PC-9 (cell line): ENCODE data around the gene ATP1A3. TPM values are rescaled to one million over a fixed set of nuclear protein-coding genes. Genes with fewer than 3 reads are reported as not detected.

Experiments
- BruUV-seq: library from RNA; stranded (reverse); fragments of 400-500 nt; replicated peaks from 2 replicates; lab custom pipeline; 2021; lab: Mats Ljungman, UMichigan
- CTCF ChIA-PET: fragments of 300-600 bp; sonication (Branson Sonifier 250); formaldehyde crosslinking; loops from one replicate; lab custom pipeline; 2022; ENCODE audit warnings: antibody characterized with exemption; lab: Charles Lee
- POLR2A ChIA-PET: fragments of 300-600 bp; sonication (Branson Sonifier 250); formaldehyde crosslinking; loops from one replicate; lab custom pipeline; 2022; ENCODE audit warnings: antibody characterized with exemption; ENCODE audit not compliant: unreplicated experiment; lab: Charles Lee
- DNase-seq, 2 experiments: peaks; one replicate each; pipeline versions ENCODE4 v3.0.0 to v3.0.0-alpha.2; 2015 to 2022; ENCODE audit warnings: mixed read lengths in 1 of 2
- H2AFZ ChIP-seq: fragments of 200-600 bp; sonication (generic); 2 replicates; pipeline ENCODE4 v1.8.1; 2017; ENCODE audit warnings: antibody characterized with exemption
- H3F3A ChIP-seq: fragments of 200-600 bp; sonication (generic); 2 replicates; pipeline ENCODE4 v1.8.1; 2017; ENCODE audit warnings: antibody characterized with exemption, mild to moderate bottlenecking, low read depth; ENCODE audit not compliant: insufficient read depth
- H3K27ac ChIP-seq: fragments of 200-600 bp; sonication (generic); 2 replicates; pipeline ENCODE4 v1.6.1; 2016; ENCODE audit warnings: mixed run types
- H3K27me3 ChIP-seq: fragments of 200-600 bp; sonication (generic); 2 replicates; pipeline ENCODE4 v1.6.1; 2016; ENCODE audit warnings: low read depth, mixed run types; ENCODE audit not compliant: insufficient read depth
- H3K36me3 ChIP-seq: fragments of 200-600 bp; sonication (generic); 2 replicates; pipeline ENCODE4 v1.6.1; 2016; ENCODE audit warnings: low read depth, mixed run types
- H3K4me1 ChIP-seq: fragments of 200-600 bp; sonication (generic); replicated peaks from 2 replicates; pipeline ENCODE4 v1.6.1; 2016; ENCODE audit warnings: mixed run types; ENCODE audit not compliant: insufficient read depth
- H3K4me2 ChIP-seq: fragments of 200-600 bp; sonication (generic); 2 replicates; pipeline ENCODE4 v1.6.1; 2017; ENCODE audit warnings: mixed run types
- H3K4me3 ChIP-seq: fragments of 200-600 bp; sonication (generic); 2 replicates; pipeline ENCODE4 v1.6.1; 2016; ENCODE audit warnings: mixed run types
- H3K79me2 ChIP-seq: fragments of 200-600 bp; sonication (generic); 2 replicates; pipeline ENCODE4 v1.6.1; 2017; ENCODE audit warnings: low read depth, mixed run types
- H3K9me2 ChIP-seq: fragments of 200-600 bp; sonication (generic); 2 replicates; pipeline ENCODE4 v1.8.1; 2017; ENCODE audit warnings: mild to moderate bottlenecking; ENCODE audit not compliant: insufficient read depth
- H3K9me3 ChIP-seq: fragments of 200-600 bp; sonication (generic); 2 replicates; pipeline ENCODE4 v1.8.1; 2016; ENCODE audit warnings: low read depth; ENCODE audit not compliant: insufficient read depth
- H4K20me1 ChIP-seq: fragments of 200-600 bp; sonication (generic); 2 replicates; pipeline ENCODE4 v1.8.1; 2017; ENCODE audit not compliant: insufficient read depth
- CTCF ChIP-seq: fragments of 200-600 bp; sonication (generic); conservative IDR thresholded peaks from 2 replicates; pipeline ENCODE4 v1.6.1; 2017; ENCODE audit warnings: mixed run types, antibody characterized with exemption, mild to moderate bottlenecking, moderate library complexity
- EZH2 ChIP-seq: fragments of 200-600 bp; sonication (generic); IDR thresholded peaks from 2 replicates; pipeline ENCODE4 v1.8.0; 2017; ENCODE audit warnings: antibody characterized with exemption, low read depth
- intact Hi-C: fragments of 100-400 bp; cut with micrococcal nuclease; formaldehyde crosslinking; loops from one replicate; pipeline ENCODE4 v1.10.0; 2022; ENCODE audit not compliant: unreplicated experiment
- total RNA-seq: library from RNA; stranded (reverse); gene quantifications from 2 replicates; pipeline ENCODE4 v1.2.3, GENCODE V29; 2021

Gene ATP1A3
- total RNA-seq, 1 experiment from 2014 or later = not detected

- Histone ChIP-seq H3K79me2 (no peaks in the 10 kb centered on the region), H3K9me3 (no peaks in the 10 kb centered on the region), H3K27ac (no peak overlapping the region), H3K4me2 (no peak overlapping the region), H3K4me3 (no peak overlapping the region), H3K4me1 (no peaks in the 10 kb centered on the region), H3K27me3 (peaks cover 63% of the 10 kb centered on the region), H2AFZ (no peak overlapping the region), H3K9me2 (no peaks in the 10 kb centered on the region), H4K20me1 (no peaks in the 10 kb centered on the region), H3F3A (peaks cover 31% of the 10 kb centered on the region; the same call in 1 of the 2 replicates), H3K36me3 (no peaks in the 10 kb centered on the region)
- intact Hi-C loops = no loop called here
- BruUV-seq = no TSS peak
- no peak for DNase-seq
- TF ChIP-seq CTCF (no peak), EZH2 (no peak)
- ChIA-PET POLR2A (no interaction called here), CTCF (no interaction called here)
Observed at GRCh38 chr19:41923045-41923788, 70.8 kb downstream of the ATP1A3 start.

DNA sequence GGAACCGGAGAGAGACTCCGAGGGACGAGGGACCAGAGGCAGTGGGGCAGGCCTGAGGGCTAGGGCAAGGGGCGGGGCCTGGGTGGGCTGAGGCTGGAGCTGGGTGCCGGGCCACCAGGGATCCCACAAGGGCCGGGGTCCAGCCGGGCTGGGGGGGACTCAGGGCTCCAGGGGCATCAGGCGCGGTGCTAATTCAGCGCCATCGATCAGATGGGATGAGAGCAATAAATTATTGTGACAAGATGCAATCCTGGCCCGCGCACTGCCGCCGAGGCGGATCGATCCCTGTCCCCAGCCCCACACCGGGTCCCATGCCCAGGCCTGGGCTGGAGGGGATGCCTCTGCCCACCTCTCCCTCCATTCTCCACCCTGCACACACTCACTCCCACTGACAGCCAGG lies 71.4 kb downstream of the ATP1A3 start:
- H3K9me3 ChIP-seq = no peaks in the 10 kb centered on the region
- intact Hi-C loops = no loop called here
- CTCF ChIA-PET = no interaction called here
- H3K9me2 ChIP-seq = no peaks in the 10 kb centered on the region
- no peaks in the 10 kb centered on the region for H3K36me3 ChIP-seq
- H2AFZ ChIP-seq = no peak overlapping the region
- no peaks in the 10 kb centered on the region for H3K79me2 ChIP-seq
- peaks cover 59% of the 10 kb centered on the region for H3K27me3 ChIP-seq
- TF ChIP-seq EZH2 (no peak), CTCF (no peak)
- H3K4me2 ChIP-seq = no peak overlapping the region
- peaks cover 31% of the 10 kb centered on the region; the same call in 1 of the 2 replicates for H3F3A ChIP-seq
- no TSS peak for BruUV-seq
- POLR2A ChIA-PET = no interaction called here
- no peak overlapping the region for H3K27ac ChIP-seq
- no peak overlapping the region for H3K4me3 ChIP-seq
- no peaks in the 10 kb centered on the region for H4K20me1 ChIP-seq
- DNase-seq = no peak
- no peaks in the 10 kb centered on the region for H3K4me1 ChIP-seq

- POLR2A ChIA-PET = no interaction called here
- peaks cover 52% of the 10 kb centered on the region for H3K27me3 ChIP-seq
Observed at GRCh38 chr19:41921577-41922576, 72.2 kb downstream of the ATP1A3 start.

More at GRCh38 chr19:41921577-41922576, 72.2 kb downstream of the ATP1A3 start:
- no peaks in the 10 kb centered on the region for H3K9me2 ChIP-seq
- DNase-seq = no peak
- H3K4me2 ChIP-seq = no peak overlapping the region
- no peak overlapping the region for H2AFZ ChIP-seq
- no peaks in the 10 kb centered on the region for H4K20me1 ChIP-seq
- intact Hi-C loops = no loop called here
- no peaks in the 10 kb centered on the region for H3K9me3 ChIP-seq
- no peak for TF ChIP-seq EZH2
- no peak for TF ChIP-seq CTCF
- no TSS peak for BruUV-seq
- H3K4me3 ChIP-seq = no peak overlapping the region
- peaks cover 31% of the 10 kb centered on the region; the same call in 1 of the 2 replicates for H3F3A ChIP-seq
- H3K79me2 ChIP-seq = no peaks in the 10 kb centered on the region
- H3K27ac ChIP-seq = no peak overlapping the region
- no peaks in the 10 kb centered on the region for H3K36me3 ChIP-seq
- CTCF ChIA-PET = no interaction called here
- H3K4me1 ChIP-seq = no peaks in the 10 kb centered on the region
